Liver (tissue), 9 donors: ENCODE measurements around the gene OSBP2. TPM values are rescaled to one million over a fixed set of nuclear protein-coding genes. Genes with fewer than 3 reads are reported as not detected.

ENCODE experiments used
- DNase-seq: peaks from one replicate; pipeline ENCODE4 v3.0.0-alpha.2; 2017; ENCODE audit warnings: low spot score
- H3K27ac ChIP-seq, 2 donors: one replicate each; pipeline ENCODE4 v1.7.0; 2013; ENCODE audit warnings: inconsistent platforms in 2 of 2, low read length in 2 of 2, control low read depth in 1 of 2, low read depth in 1 of 2, mild to moderate bottlenecking in 1 of 2
- H3K27me3 ChIP-seq, 4 donors: one replicate each; pipeline versions ENCODE4 v1.6.1 to v1.7.0; 2013; ENCODE audit warnings: low read length in 3 of 4, inconsistent platforms in 1 of 4, mild to moderate bottlenecking in 1 of 4, moderate library complexity in 1 of 4; ENCODE audit not compliant: control insufficient read depth in 4 of 4, insufficient read depth in 4 of 4
- H3K36me3 ChIP-seq, 4 donors: one replicate each; pipeline versions ENCODE4 v1.6.1 to v1.7.0; 2013; ENCODE audit warnings: low read length in 3 of 4, mild to moderate bottlenecking in 3 of 4, low read depth in 1 of 4, moderate library complexity in 1 of 4; ENCODE audit not compliant: control insufficient read depth in 4 of 4, insufficient read depth in 3 of 4
- H3K4me1 ChIP-seq, 4 donors: one replicate each; pipeline versions ENCODE4 v1.6.1 to v1.7.0; 2013; ENCODE audit warnings: low read length in 3 of 4, mild to moderate bottlenecking in 3 of 4, moderate library complexity in 1 of 4; ENCODE audit not compliant: control insufficient read depth in 4 of 4, insufficient read depth in 4 of 4
- H3K4me3 ChIP-seq, 3 donors: one replicate each; pipeline versions ENCODE4 v1.6.1 to v1.7.0; 2013; ENCODE audit warnings: low read length in 3 of 3, control low read depth in 1 of 3, low read depth in 1 of 3, mild to moderate bottlenecking in 1 of 3
- H3K9ac ChIP-seq, 2 donors: one replicate each; pipeline ENCODE4 v1.7.0; 2013; ENCODE audit warnings: low read length in 2 of 2, mild to moderate bottlenecking in 2 of 2, moderate library complexity in 2 of 2, control low read depth in 1 of 2, low read depth in 1 of 2
- H3K9me3 ChIP-seq, 4 donors: one replicate each; pipeline versions ENCODE4 v1.6.1 to v1.7.0; 2013; ENCODE audit warnings: low read length in 3 of 4; ENCODE audit not compliant: control insufficient read depth in 4 of 4
- ATF3 ChIP-seq: IDR thresholded peaks from 2 replicates; pipeline ENCODE4 v1.6.1; 2016; ENCODE audit warnings: antibody characterized with exemption
- CTCF ChIP-seq: fragments of 150-350 bp; IDR thresholded peaks from 2 replicates; pipeline ENCODE4 v1.5.1; 2017; ENCODE audit warnings: improper control_type of control experiment, low read depth, low read length; ENCODE audit not compliant: missing input control
- EGR1 ChIP-seq, 2 donors: IDR thresholded peaks; 2 replicates each; pipeline ENCODE4 v1.6.1; 2016 to 2018; ENCODE audit warnings: antibody characterized with exemption in 2 of 2, low read depth in 2 of 2
- FOXA2 ChIP-seq: IDR thresholded peaks from 2 replicates; pipeline ENCODE4 v1.6.1; 2016; ENCODE audit warnings: antibody characterized with exemption
- HNF4A ChIP-seq, 2 donors: conservative IDR thresholded peaks; 2 replicates each; pipeline ENCODE4 v1.6.1; 2016; ENCODE audit warnings: antibody characterized with exemption in 2 of 2, mild to moderate bottlenecking in 2 of 2
- JUND ChIP-seq, 2 donors: IDR thresholded peaks; 2 replicates each; pipeline ENCODE4 v1.6.1; 2016; ENCODE audit warnings: antibody characterized with exemption in 2 of 2
- MAX ChIP-seq: IDR thresholded peaks from 2 replicates; pipeline ENCODE4 v1.6.1; 2016; ENCODE audit warnings: antibody characterized with exemption
- NR2F2 ChIP-seq: IDR thresholded peaks from 2 replicates; pipeline ENCODE4 v1.6.1; 2016; ENCODE audit warnings: antibody characterized with exemption
- RAD21 ChIP-seq, 2 donors: IDR thresholded peaks; 2 replicates each; pipeline ENCODE4 v1.6.1; 2016; ENCODE audit warnings: antibody characterized with exemption in 2 of 2, mild to moderate bottlenecking in 2 of 2
- REST ChIP-seq: IDR thresholded peaks from 2 replicates; pipeline ENCODE4 v1.6.1; 2016; ENCODE audit warnings: antibody characterized with exemption, mild to moderate bottlenecking
- RXRA ChIP-seq, 2 donors: IDR thresholded peaks; 2 replicates each; pipeline ENCODE4 v1.6.1; 2017 to 2018; ENCODE audit warnings: antibody characterized with exemption in 2 of 2, mild to moderate bottlenecking in 1 of 2
- SP1 ChIP-seq: IDR thresholded peaks from 2 replicates; pipeline ENCODE4 v1.6.1; 2018; ENCODE audit warnings: antibody characterized with exemption, mild to moderate bottlenecking
- TAF1 ChIP-seq: conservative IDR thresholded peaks from 2 replicates; pipeline ENCODE4 v1.6.1; 2016; ENCODE audit warnings: antibody characterized with exemption, mild to moderate bottlenecking
- WGBS: extraction: QIAGEN DNeasy Blood & Tissue Kit; methylation state at CpG from one replicate; pipeline ENCODE4 v1.1.7; 2013; 5-methylcytosine and 5-hydroxymethylcytosine counted together
- polyA plus RNA-seq, 2 donors: library from polyadenylated mRNA; stranded (reverse) in 1 of 2; unstranded in 1 of 2; fragments of 200-250 nt in 1 of 2; fragments of >200 nt in 1 of 2; fragmentation: Nextera tagmentation in 1 of 2; extraction: Ambion mirVana in 1 of 2; gene quantifications; one replicate each; pipeline versions ENCODE4 v1.2.1 to v1.2.3, GENCODE V29; 2013 to 2015
- total RNA-seq, 2 donors: library from RNA; depleted of rRNA; stranded (reverse); fragments of >200 nt; gene quantifications; one replicate each; pipeline ENCODE4 v1.2.3, GENCODE V29; 2014
- donor health status: healthy.
- donor health status: healthy.
- donor health status: healthy.
- donor health status: healthy.
- donor health status: healthy.

The OSBP2 gene
- total and polyA plus RNA-seq, 4 donors, result 0.43 to 192 (median 0.86) TPM

- Histone ChIP-seq H3K27me3 (no peaks in the 10 kb centered on the region), H3K9ac (no peak overlapping the region), H3K9me3 (no peaks in the 10 kb centered on the region), H3K4me1 (no peaks in the 10 kb centered on the region), H3K27ac (no peak overlapping the region), H3K36me3 (no peaks in the 10 kb centered on the region), H3K4me3 (no peak overlapping the region)
- TF ChIP-seq MAX, result no peak
- WGBS, result 95% methylated on average over 4 of the region's 4 CpGs
- DNase-seq, result no peak
These were observed 115.4 kb downstream of the OSBP2 start for GRCh38 chr22:30810105-30810504.

- no peak for TF ChIP-seq ATF3
- TF ChIP-seq RAD21 (IDR thresholded peaks at IDR 0.05), result no peak
- TF ChIP-seq JUND (IDR thresholded peaks at IDR 0.05), result no peak
- no peak for TF ChIP-seq FOXA2
- no peak for TF ChIP-seq REST
- no peak for TF ChIP-seq HNF4A (conservative IDR thresholded peaks at IDR 0.05)
- TF ChIP-seq TAF1, result no peak
- no peak for TF ChIP-seq NR2F2
- no peak for TF ChIP-seq EGR1 (IDR thresholded peaks at IDR 0.05; ENCODE audit: low read depth in 2 of 2)
- no peak for TF ChIP-seq SP1
- no peak for TF ChIP-seq MAX
- TF ChIP-seq RXRA (IDR thresholded peaks at IDR 0.05), result no peak
- TF ChIP-seq CTCF, result no peak
- H3K9me3 ChIP-seq, result no peaks in the 10 kb centered on the region
- no peak for DNase-seq
- H3K9ac ChIP-seq, result no peak overlapping the region
- H3K4me3 ChIP-seq, result no peak overlapping the region
- H3K4me1 ChIP-seq, result no peaks in the 10 kb centered on the region
- no peak overlapping the region for H3K27ac ChIP-seq
- 92% methylated on average over 7 of the region's 7 CpGs for WGBS
- no peaks in the 10 kb centered on the region for H3K27me3 ChIP-seq
- no peaks in the 10 kb centered on the region for H3K36me3 ChIP-seq
These were observed 119.3 kb downstream of the OSBP2 start for GRCh38 chr22:30813936-30814335.

GRCh38 chr22:30816413-30816812, 121.7 kb downstream of the OSBP2 start:
- WGBS, result 72% methylated on average over 8 of the region's 8 CpGs
- H3K27ac ChIP-seq, result no peak overlapping the region
- H3K36me3 ChIP-seq, result no peaks in the 10 kb centered on the region
- no peaks in the 10 kb centered on the region for H3K4me1 ChIP-seq
- DNase-seq, result no peak
- TF ChIP-seq TAF1 (no peak), RAD21 (IDR thresholded peaks at IDR 0.05) (peak in 1 of 2 donors; percentile 59)
- peaks cover 0 to 2% (median 0%) of the 10 kb centered on the region in 4 donors for H3K27me3 ChIP-seq
- no peak overlapping the region for H3K9ac ChIP-seq
- H3K9me3 ChIP-seq, result no peaks in the 10 kb centered on the region
- no peak overlapping the region for H3K4me3 ChIP-seq
